ENCODE measurements around the gene KIAA1191.
A peak's percentile ranks its signal among the peaks of the same experiment; 100 is the strongest.

The KIAA1191 gene

DNA sequence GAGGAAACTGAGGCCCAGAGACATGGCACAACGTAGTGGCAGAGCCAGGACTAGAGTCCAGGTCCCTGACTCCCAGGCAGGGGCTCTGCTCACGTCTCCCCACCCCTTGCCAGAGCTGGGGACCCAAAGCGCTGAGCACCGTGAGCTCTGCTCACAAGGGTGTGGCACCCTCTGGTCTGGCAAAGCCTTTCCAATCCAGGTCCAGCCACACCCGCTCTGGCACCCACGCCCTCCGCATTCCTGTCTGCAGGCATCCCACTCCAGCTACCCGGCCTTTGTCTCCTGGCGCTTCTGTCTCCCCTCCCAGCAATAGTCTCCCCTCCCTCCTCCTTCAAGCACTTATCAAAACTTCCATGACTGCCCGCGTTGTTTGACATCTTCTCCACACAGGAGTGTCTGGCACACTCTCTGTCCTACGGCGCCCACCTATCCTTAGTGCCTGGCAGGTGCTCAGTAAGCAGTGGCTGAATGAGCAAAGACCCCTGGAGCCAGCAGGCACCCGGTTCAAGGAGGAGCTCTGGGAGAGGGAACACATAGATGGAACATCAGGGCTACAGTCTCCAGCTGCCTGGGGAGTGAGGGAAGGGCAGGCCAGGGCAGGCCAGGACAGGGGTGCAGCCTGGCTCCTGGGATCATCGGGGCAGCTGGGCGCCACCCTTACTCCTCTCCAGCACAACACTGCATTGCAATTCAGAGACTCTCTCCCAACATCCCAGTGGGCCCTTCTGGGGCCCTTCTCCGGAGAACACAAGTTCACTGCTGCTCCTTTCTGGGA lies 39.0 kb upstream of the KIAA1191 start:
- H3K9ac ChIP-seq (ENCODE audit: low read depth, low read length): no peak overlapping the region
- WGBS: 90% methylated on average over 17 of the region's 17 CpGs

GRCh38 chr5:176397736-176398420 lies 36.3 kb upstream of the KIAA1191 start:
- Histone ChIP-seq H3K4me1 (ENCODE audit: insufficient read depth, low read length) (no peaks in the 10 kb centered on the region), H3K9me3 (ENCODE audit: insufficient read depth, low read depth, low read length) (no peaks in the 10 kb centered on the region), H3K27me3 (ENCODE audit: insufficient read depth, low read length) (no peaks in the 10 kb centered on the region), H3K27ac (ENCODE audit: low read depth, low read length) (no peak overlapping the region), H3K9ac (ENCODE audit: low read depth, low read length) (no peak overlapping the region), H3K4me3 (ENCODE audit: low read length) (no peak overlapping the region), H3K36me3 (ENCODE audit: insufficient read depth, low read length) (no peaks in the 10 kb centered on the region)
- WGBS: 94% methylated on average over 18 of the region's 18 CpGs

More for the DNA sequence above, 39.0 kb upstream of the KIAA1191 start:
- no peaks in the 10 kb centered on the region for H3K9me3 ChIP-seq (ENCODE audit: insufficient read depth, low read depth, low read length)
- no peaks in the 10 kb centered on the region for H3K27me3 ChIP-seq (ENCODE audit: insufficient read depth, low read length)
- H3K4me1 ChIP-seq (ENCODE audit: insufficient read depth, low read length): no peaks in the 10 kb centered on the region
- no peak overlapping the region for H3K27ac ChIP-seq (ENCODE audit: low read depth, low read length)
- H3K36me3 ChIP-seq (ENCODE audit: insufficient read depth, low read length): no peaks in the 10 kb centered on the region
- no peak overlapping the region for H3K4me3 ChIP-seq (ENCODE audit: low read length)

DNA sequence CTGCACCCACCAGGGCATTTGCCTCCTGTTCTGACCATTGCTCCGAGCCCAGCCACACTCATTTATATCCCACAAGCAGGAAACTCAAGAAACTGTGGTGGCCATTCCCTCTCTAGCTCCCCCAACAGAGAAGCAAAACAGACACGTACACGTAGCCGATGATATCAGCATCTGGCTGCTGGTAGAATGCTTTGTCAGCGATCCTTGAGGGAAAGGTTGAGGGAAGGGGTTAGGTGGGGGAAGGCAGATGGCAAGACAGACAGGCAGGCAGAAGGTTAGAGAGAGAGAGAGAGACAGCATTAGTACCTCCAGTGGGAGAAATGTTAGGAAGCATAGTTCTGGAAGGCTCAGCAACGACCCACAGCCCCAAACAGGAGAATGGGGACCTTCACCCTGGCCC lies 34.8 kb upstream of the KIAA1191 start:
- H3K27me3 ChIP-seq (ENCODE audit: insufficient read depth, low read length): no peaks in the 10 kb centered on the region
- H3K4me3 ChIP-seq (ENCODE audit: low read length): no peak overlapping the region
- peaks cover 6% of the 10 kb centered on the region; the same call in 1 of the 2 replicates for H3K36me3 ChIP-seq (ENCODE audit: insufficient read depth, low read length)
- no peak overlapping the region for H3K27ac ChIP-seq (ENCODE audit: low read depth, low read length)
- H3K9me3 ChIP-seq (ENCODE audit: insufficient read depth, low read depth, low read length): no peaks in the 10 kb centered on the region
- H3K4me1 ChIP-seq (ENCODE audit: insufficient read depth, low read length): no peaks in the 10 kb centered on the region
- 91% methylated on average over 6 of the region's 6 CpGs for WGBS
- H3K9ac ChIP-seq (ENCODE audit: low read depth, low read length): no peak overlapping the region

DNA sequence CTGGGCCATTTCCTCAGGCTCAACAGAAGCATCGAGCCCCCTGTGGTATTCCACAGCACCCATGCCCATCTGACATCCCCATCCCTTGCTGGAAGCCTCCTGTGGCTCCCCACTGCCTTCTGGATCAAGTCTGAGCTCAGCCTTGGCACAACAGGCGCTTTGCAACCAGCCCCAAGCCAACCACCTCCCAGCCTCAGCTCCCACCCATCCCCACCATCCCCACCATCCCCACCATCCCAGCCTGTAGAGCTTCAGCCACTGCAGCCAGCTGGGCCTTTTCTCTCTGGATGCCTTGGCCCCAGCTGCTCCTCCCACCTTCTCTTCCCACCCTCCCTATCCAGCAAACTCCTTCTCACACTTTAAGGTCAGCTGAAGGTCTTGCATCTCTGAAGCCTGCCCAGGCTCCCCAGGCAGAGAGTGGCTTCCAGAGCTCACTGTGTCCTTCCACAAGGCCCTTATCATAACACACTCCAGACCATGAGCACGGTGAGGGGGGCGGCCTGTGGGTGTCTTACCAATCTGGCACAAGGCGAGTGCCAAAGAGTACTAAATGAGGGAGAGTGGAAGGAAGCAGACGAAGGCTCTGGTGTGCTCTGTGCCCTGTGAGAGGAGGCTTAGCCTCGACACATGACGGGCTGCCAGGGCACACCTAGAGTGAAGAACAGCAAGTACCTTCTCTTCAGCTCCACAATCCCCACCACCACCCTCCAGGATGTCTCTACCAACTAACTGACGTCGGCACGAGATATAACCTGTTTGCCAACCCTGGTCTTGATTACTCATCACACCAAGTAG lies 33.5 kb upstream of the KIAA1191 start:
- Histone ChIP-seq H3K4me1 (ENCODE audit: insufficient read depth, low read length) (no peaks in the 10 kb centered on the region), H3K4me3 (ENCODE audit: low read length) (no peak overlapping the region), H3K9me3 (ENCODE audit: insufficient read depth, low read depth, low read length) (no peaks in the 10 kb centered on the region), H3K27me3 (ENCODE audit: insufficient read depth, low read length) (no peaks in the 10 kb centered on the region), H3K27ac (ENCODE audit: low read depth, low read length) (no peak overlapping the region), H3K9ac (ENCODE audit: low read depth, low read length) (no peak overlapping the region), H3K36me3 (ENCODE audit: insufficient read depth, low read length) (peaks cover 9% of the 10 kb centered on the region; the same call in 1 of the 2 replicates)
- WGBS: 93% methylated on average over 11 of the region's 11 CpGs

DNA sequence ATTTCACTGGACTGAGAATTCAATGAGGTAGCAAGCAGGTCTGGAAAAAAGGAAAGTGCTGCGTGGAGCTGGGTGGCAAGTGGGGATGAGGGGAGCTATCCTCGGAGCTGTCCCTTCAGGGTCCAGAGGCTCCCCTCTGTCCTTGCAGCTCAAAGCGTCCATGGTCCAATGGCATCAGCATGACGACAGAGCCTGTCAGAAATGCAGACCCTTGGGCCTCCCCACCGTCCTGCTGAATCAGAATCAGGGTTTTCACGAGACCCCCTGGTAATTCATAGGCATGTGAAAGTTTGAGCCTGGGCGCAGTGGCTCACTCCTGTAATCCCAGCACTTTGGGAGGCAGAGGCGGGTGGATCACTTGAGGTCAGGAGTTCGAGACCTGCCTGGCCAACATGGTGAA lies 32.5 kb upstream of the KIAA1191 start:
- Histone ChIP-seq H3K9me3 (ENCODE audit: insufficient read depth, low read depth, low read length) (no peaks in the 10 kb centered on the region), H3K36me3 (ENCODE audit: insufficient read depth, low read length) (peaks cover 9% of the 10 kb centered on the region; the same call in 1 of the 2 replicates), H3K27ac (ENCODE audit: low read depth, low read length) (no peak overlapping the region), H3K9ac (ENCODE audit: low read depth, low read length) (no peak overlapping the region), H3K4me3 (ENCODE audit: low read length) (no peak overlapping the region), H3K27me3 (ENCODE audit: insufficient read depth, low read length) (no peaks in the 10 kb centered on the region), H3K4me1 (ENCODE audit: insufficient read depth, low read length) (no peaks in the 10 kb centered on the region)
- 94% methylated on average over 9 of the region's 9 CpGs for WGBS

GRCh38 chr5:176392526-176392925 lies 31.0 kb upstream of the KIAA1191 start:
- 91% methylated on average over 11 of the region's 11 CpGs for WGBS

DNA sequence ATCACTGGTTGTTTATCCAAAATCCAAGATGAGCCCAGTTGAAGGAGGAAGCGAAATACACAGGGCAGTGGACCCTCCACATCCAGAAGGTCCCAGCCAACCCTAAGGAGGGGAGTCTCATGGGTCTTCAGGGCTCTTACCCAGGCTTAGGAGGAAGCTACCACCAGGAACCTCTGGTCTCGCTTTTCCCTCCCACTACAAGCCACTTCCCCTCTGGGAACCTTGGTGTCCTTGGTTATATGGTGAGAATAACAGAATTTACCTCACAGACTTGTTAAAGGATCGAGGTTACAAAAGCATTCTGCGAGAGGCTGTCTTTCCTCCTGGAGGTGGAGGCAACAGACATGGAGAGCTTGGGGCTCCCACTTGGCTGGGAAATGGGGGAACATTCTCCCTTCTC lies 30.4 kb upstream of the KIAA1191 start:
- Histone ChIP-seq H3K27ac (ENCODE audit: low read depth, low read length) (no peak overlapping the region), H3K4me1 (ENCODE audit: insufficient read depth, low read length) (peaks cover 5% of the 10 kb centered on the region), H3K27me3 (ENCODE audit: insufficient read depth, low read length) (no peaks in the 10 kb centered on the region), H3K9ac (ENCODE audit: low read depth, low read length) (no peak overlapping the region), H3K9me3 (ENCODE audit: insufficient read depth, low read depth, low read length) (no peaks in the 10 kb centered on the region), H3K4me3 (ENCODE audit: low read length) (no peak overlapping the region), H3K36me3 (ENCODE audit: insufficient read depth, low read length) (peaks cover 11% of the 10 kb centered on the region)
- WGBS: 77% methylated on average over 4 of the region's 4 CpGs

More at GRCh38 chr5:176392526-176392925, 31.0 kb upstream of the KIAA1191 start:
- H3K9me3 ChIP-seq (ENCODE audit: insufficient read depth, low read depth, low read length): no peaks in the 10 kb centered on the region
- no peaks in the 10 kb centered on the region for H3K4me1 ChIP-seq (ENCODE audit: insufficient read depth, low read length)
- H3K4me3 ChIP-seq (ENCODE audit: low read length): no peak overlapping the region
- no peak overlapping the region for H3K9ac ChIP-seq (ENCODE audit: low read depth, low read length)
- peaks cover 9% of the 10 kb centered on the region; the same call in 1 of the 2 replicates for H3K36me3 ChIP-seq (ENCODE audit: insufficient read depth, low read length)
- H3K27me3 ChIP-seq (ENCODE audit: insufficient read depth, low read length): no peaks in the 10 kb centered on the region
- H3K27ac ChIP-seq (ENCODE audit: low read depth, low read length): no peak overlapping the region

DNA sequence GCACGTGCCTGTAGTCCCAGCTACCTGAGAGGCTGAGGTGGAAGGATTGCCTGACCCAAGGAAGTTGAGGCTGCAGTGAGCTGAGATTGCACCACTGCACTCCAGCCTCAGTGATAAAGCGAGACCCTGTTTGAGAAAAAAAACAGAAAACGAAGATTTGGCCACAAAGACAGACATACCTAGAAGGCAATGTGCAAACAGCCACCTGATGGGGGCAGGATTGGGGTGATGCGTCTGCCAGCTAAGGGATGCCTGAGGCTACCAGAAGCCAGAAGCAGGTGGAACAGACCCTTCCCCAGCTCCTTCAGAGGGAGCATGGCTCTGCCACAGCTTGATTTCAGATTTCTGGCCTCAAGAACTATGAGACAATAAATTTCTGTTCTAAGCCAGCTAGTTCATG lies 29.9 kb upstream of the KIAA1191 start:
- H3K27ac ChIP-seq (ENCODE audit: low read depth, low read length): no peak overlapping the region
- no peaks in the 10 kb centered on the region for H3K27me3 ChIP-seq (ENCODE audit: insufficient read depth, low read length)
- H3K4me3 ChIP-seq (ENCODE audit: low read length): no peak overlapping the region
- WGBS: 89% methylated on average over 4 of the region's 4 CpGs
- no peaks in the 10 kb centered on the region for H3K9me3 ChIP-seq (ENCODE audit: insufficient read depth, low read depth, low read length)
- H3K36me3 ChIP-seq (ENCODE audit: insufficient read depth, low read length): peaks cover 16% of the 10 kb centered on the region
- no peak overlapping the region for H3K9ac ChIP-seq (ENCODE audit: low read depth, low read length)
- H3K4me1 ChIP-seq (ENCODE audit: insufficient read depth, low read length): peaks cover 7% of the 10 kb centered on the region

DNA sequence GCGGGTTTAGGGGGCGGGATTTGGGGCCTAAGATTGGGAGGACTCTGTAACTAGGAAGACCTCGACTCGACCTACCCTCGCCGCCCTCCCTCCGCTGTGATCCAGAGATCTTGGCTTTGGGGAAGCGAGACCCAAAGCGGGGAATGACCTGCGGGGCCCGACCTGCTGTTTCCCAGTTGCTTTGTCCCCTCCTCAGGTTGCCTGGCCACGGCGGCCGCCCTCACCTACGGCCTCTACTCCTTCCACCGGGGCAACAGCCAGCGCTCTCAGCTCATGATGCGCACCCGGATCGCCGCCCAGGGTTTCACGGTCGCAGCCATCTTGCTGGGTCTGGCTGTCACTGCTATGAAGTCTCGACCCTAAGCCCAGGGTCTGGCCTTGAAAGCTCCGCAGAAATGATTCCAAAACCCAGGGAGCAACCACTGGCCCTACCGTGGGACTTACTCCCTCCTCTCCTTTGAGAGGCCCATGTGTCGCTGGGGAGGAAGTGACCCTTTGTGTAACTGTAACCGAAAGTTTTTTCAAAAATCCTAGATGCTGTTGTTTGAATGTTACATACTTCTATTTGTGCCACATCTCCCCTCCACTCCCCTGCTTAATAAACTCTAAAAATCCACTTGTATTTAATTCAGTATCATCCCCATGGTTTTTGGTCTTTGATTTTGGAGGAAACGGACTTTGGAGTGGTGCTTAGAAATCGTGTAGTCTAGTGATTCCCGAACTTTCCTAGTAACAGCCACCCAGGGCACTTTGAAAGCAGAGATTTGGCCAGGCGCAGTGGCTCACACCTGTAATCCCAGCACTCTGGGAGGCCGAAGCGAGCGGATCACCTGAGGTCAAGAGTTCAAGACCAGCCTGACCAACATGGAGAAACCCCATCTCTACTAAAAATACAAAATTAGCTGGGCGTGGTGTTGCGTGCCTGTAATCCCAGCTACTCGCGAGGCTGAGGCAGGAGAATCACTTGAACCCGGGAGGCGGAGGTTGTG lies 27.9 kb upstream of the KIAA1191 start:
- peak overlapping the region; percentile 90 for H3K4me3 ChIP-seq (ENCODE audit: low read length)
- H3K36me3 ChIP-seq (ENCODE audit: insufficient read depth, low read length): peaks cover 37% of the 10 kb centered on the region
- H3K9me3 ChIP-seq (ENCODE audit: insufficient read depth, low read depth, low read length): no peaks in the 10 kb centered on the region
- 30% methylated on average over 40 of the region's 41 CpGs for WGBS
- peak overlapping the region; percentile 98 for H3K9ac ChIP-seq (ENCODE audit: low read depth, low read length)
- H3K27me3 ChIP-seq (ENCODE audit: insufficient read depth, low read length): no peaks in the 10 kb centered on the region
- peaks cover 7% of the 10 kb centered on the region for H3K4me1 ChIP-seq (ENCODE audit: insufficient read depth, low read length)
- peak overlapping the region; percentile 87 for H3K27ac ChIP-seq (ENCODE audit: low read depth, low read length)

DNA sequence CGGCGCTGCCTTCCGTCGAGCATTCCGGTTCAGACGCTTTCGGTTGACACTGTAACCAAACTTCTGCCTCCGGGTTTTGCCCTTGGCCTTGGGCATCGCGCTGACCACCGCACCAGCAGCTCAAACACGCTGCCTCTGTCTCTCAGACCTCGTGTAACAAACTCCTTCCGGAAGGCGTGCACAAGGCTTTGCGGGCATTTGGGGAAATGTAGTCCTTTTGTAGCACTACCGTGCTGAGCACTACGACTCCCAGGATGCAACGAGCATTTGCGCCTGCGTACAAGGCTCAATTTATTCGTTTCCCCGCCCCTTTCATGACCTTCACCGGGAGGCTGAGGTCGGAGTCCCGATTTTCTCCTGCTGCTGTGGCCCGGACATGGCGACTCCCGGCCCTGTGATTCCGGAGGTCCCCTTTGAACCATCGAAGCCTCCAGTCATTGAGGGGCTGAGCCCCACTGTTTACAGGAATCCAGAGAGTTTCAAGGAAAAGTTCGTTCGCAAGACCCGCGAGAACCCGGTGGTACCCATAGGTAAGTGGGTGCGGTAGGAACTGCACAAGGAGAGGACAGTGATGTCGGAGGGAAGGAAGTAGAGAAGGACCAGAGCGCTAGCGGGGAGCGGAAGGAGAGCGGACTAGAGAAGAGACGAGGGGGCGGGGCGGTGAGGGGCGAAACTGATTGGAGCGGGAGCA lies 27.0 kb upstream of the KIAA1191 start, which contains the start of the genes HIGD2A and NOP16:
HIGD2A (plus strand) TSS at position 308 of the 691 bp plus-strand sequence; CDS start at position 377, 69 bp downstream.
NOP16 (minus strand) TSS at position 155 of the 691 bp plus-strand sequence; CDS start at position 96, 59 bp downstream.
- Histone ChIP-seq H3K9ac (ENCODE audit: low read depth, low read length) (peak within 1 kb of the TSS; percentile 98), H3K27ac (ENCODE audit: low read depth, low read length) (peak within 1 kb of the TSS; percentile 99), H3K4me1 (ENCODE audit: insufficient read depth, low read length) (peaks cover 7% of the 10 kb centered on the region), H3K27me3 (ENCODE audit: insufficient read depth, low read length) (no peaks in the 10 kb centered on the region), H3K4me3 (ENCODE audit: low read length) (peak within 1 kb of the TSS; percentile 90), H3K9me3 (ENCODE audit: insufficient read depth, low read depth, low read length) (no peaks in the 10 kb centered on the region), H3K36me3 (ENCODE audit: insufficient read depth, low read length) (peaks cover 45% of the 10 kb centered on the region)
- under 1% methylated on average over 47 of the region's 47 CpGs for WGBS

Data from HUES64 (cell line).